NCI-H524 treated with DMSO at 0.1 percent for 48 hours (cell line): ENCODE results near the gene COPZ1.
A peak's percentile ranks its signal among the peaks of the same experiment; 100 is the strongest.

ENCODE experiments used
- DNase-seq: peaks from one replicate; lab custom pipeline; 2025; lab: John Stamatoyannopoulos, UW

COPZ1 gene

GRCh38 chr12:54394281-54394719 lies 69.4 kb downstream of the COPZ1 start:
- peak; percentile 33 for DNase-seq

GRCh38 chr12:54394986-54395385 lies 70.1 kb downstream of the COPZ1 start:
- DNase-seq, result no peak

- DNase-seq, result no peak
Measured at GRCh38 chr12:54395545-54395944, 70.6 kb downstream of the COPZ1 start.

GRCh38 chr12:54397157-54397556 lies 72.2 kb downstream of the COPZ1 start:
- DNase-seq, result no peak

- no peak for DNase-seq
Measured at GRCh38 chr12:54398218-54398617, 73.3 kb downstream of the COPZ1 start.

GRCh38 chr12:54398995-54399793 lies 74.3 kb downstream of the COPZ1 start:
- no peak for DNase-seq

GRCh38 chr12:54401119-54401518 lies 76.2 kb downstream of the COPZ1 start:
- no peak for DNase-seq
